DMS79 (cell line): ENCODE results near the gene RAB31.
A peak's percentile ranks its signal among the peaks of the same experiment; 100 is the strongest.
"Not testable (repeated sequence)": the region's sequence is repeated elsewhere in the genome, so short reads cannot be mapped to it uniquely, and the experiment has no call there.

Experiments
- DNase-seq: peaks from one replicate; lab custom pipeline; 2025; lab: John Stamatoyannopoulos, UW

RAB31 gene

GRCh38 chr18:9839853-9840252 is 131.8 kb downstream of the RAB31 start:
- no peak for DNase-seq

GRCh38 chr18:9841752-9842151 is 133.7 kb downstream of the RAB31 start:
- DNase-seq, result no peak

- no peak for DNase-seq
Observed at GRCh38 chr18:9842448-9842847, 134.3 kb downstream of the RAB31 start.

DNA sequence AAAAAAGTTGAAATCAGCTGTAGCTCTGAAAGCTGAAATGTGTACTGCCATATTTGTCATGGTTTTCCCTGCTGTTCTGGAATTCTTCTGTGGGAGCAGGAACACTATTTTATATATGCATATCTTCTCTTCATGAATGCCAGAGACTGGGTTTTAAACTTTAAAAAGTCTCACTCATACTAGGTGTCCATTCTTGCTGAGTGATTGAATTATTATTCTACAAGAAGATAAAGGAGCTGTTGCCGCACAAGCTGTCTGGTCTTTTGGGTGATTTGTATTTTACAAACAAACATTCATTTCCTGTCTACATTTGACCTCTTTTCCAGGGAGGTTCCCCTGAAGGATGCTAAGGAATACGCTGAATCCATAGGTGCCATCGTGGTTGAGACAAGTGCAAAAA is 137.2 kb downstream of the RAB31 start:
- DNase-seq, result no peak

- no peak for DNase-seq
Observed at GRCh38 chr18:9846162-9846925, 138.2 kb downstream of the RAB31 start.

- DNase-seq, result no peak
Observed at GRCh38 chr18:9848170-9848879, 140.2 kb downstream of the RAB31 start.

- DNase-seq, result peak; percentile 39
Observed at GRCh38 chr18:9849407-9850283, 141.5 kb downstream of the RAB31 start.

- DNase-seq, result no peak
Observed at GRCh38 chr18:9850309-9850708, 142.2 kb downstream of the RAB31 start.

GRCh38 chr18:9851511-9851910 is 143.4 kb downstream of the RAB31 start:
- DNase-seq, result no peak

DNA sequence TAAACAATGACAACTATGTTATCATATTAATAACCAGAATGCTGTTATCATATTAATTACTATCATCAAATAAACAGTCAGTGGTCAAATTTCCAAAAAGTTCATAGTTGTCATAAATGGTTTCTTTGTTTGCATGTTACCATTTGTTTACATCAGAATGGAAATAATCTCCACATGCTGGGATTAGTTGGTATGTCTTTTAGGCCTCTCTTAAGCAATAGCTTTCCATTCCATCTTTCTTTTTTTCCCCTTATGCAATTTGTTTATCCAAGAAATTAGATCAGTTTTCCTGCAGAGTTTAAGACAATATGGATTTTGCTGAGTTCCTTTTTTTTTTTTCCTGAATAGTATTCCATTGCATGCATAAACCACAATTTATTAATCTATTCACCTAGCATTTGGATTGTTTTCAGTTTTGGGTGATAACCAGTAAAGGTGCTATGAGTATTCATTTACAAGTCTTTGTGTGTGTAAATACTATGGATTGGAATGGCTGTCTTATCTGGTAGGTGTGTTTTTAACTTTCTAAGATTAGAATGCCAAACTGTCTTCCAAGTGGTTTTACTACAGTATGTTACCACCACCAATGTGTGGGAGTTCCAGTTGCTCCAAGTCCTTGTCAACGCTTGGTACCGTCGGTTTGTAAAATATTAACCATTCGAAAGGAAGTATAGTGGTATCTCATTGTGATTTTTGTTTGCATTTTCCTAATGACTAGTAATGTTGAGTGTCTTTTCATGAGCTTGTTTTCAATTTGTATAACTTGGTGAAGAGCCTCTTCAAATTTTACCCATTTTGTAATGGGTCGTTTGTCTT is 144.4 kb downstream of the RAB31 start:
- no peak for DNase-seq

DNA sequence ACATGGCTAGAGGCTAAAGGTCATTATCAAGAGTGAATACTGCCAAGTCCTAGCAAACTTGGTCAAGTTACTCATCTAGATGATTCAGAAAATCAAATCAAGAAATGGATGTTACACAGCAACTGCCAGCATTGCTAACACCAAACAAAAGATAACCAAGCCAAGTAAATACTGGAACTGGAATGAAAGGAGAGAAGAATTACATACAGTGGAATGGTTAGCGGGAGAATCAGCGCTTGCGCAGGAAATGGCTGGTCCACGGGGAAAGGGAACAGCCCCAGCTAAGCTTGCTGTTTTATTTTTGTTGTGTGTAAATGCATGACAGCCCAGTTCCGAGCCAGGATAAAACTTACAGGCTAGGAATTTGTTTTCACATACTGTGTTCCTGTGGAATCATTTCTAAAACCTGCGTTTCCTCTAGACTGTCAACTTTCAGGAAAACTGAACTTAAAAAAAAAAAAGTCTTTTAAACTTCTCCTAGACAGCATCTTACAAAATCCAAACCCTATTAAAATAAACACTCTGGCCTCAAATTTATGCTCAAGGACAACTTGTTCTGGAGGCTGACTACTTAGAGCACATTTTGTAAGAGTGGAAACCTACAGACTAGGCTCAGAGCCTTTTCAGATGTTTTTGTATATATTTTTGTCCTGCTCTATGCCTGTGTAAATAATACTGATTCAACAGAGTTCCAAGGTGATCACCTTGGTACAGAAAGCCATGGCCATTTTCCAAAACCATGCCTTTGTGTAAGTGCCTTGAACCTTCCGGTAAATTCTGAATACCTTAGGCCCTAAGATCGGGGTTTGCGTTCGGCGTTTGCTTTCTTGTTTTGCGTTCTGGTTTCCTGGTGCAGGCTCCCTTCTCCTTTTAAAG is 146.9 kb downstream of the RAB31 start:
- no peak for DNase-seq

- no peak for DNase-seq
Observed at GRCh38 chr18:9855681-9856080, 147.6 kb downstream of the RAB31 start.

GRCh38 chr18:9856092-9856491 is 148.0 kb downstream of the RAB31 start:
- DNase-seq, result no peak

GRCh38 chr18:9857479-9857998 is 149.4 kb downstream of the RAB31 start:
- not testable (repeated sequence) for DNase-seq

DNA sequence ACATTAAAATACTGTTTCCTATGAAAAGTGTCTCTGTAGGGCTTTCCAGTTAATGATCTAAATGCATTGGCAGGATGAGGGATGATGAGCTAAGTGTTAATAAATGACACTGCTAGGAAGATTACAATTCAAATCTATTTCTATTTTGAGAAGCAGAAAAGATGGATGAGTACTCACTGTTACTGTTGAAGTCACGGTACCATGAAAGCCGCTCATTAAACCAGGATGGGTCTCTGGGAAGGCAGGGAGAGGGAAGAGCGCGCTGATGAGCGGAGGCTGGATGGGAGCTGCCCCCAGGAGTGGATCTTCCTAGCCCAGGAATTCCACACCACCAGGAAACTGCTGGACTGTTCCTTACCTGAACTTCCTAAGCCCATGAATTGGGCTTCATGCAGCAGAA is 150.5 kb downstream of the RAB31 start:
- DNase-seq, result no peak

GRCh38 chr18:9859232-9859631 is 151.1 kb downstream of the RAB31 start:
- DNase-seq, result no peak

GRCh38 chr18:9860682-9861081 is 152.6 kb downstream of the RAB31 start:
- DNase-seq, result no peak

GRCh38 chr18:9861157-9861556 is 153.1 kb downstream of the RAB31 start:
- no peak for DNase-seq

- no peak for DNase-seq
Observed at GRCh38 chr18:9861933-9862332, 153.8 kb downstream of the RAB31 start.

DNA sequence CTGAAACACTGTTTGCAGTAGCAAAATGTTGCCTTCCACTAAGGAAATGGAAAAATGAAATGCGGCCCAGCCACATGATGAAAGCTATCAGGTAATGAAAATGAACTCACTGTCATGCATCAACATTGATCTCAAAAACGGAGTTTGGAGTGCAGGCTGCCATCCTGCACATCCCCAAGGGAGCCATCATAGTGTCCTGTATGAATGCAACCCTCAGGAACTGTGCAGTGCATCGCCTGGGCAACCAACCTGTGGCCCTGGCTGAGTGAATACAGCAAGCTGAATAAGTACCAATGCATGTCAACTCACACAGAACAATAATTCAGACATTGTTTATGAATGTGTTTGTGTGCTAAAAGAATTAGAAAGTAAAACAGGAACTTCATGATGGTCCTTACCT is 154.6 kb downstream of the RAB31 start:
- DNase-seq, result peak; percentile 14

GRCh38 chr18:9863282-9863681 is 155.2 kb downstream of the RAB31 start:
- DNase-seq, result no peak
